DOHH2 (cell line): ENCODE measurements around the gene SLMAP.

ENCODE experiments used
- H3F3A ChIP-seq: fragments of 200-600 bp; sonication (generic), shearing (Covaris generic); 2 replicates; pipeline ENCODE4 v1.6.0; 2016; ENCODE audit warnings: antibody characterized with exemption, mild to moderate bottlenecking; ENCODE audit not compliant: control insufficient read depth, insufficient read depth
- H3K27ac ChIP-seq: fragments of 200-600 bp; sonication (generic); 2 replicates; pipeline ENCODE4 v1.5.1; 2014; ENCODE audit warnings: low read depth, mild to moderate bottlenecking, low read length, moderate library complexity
- H3K27me3 ChIP-seq: fragments of 200-600 bp; sonication (generic); 2 replicates; pipeline ENCODE4 v1.6.1; 2014; ENCODE audit warnings: mild to moderate bottlenecking, low read length, mixed read lengths; ENCODE audit not compliant: control insufficient read depth
- H3K36me3 ChIP-seq: fragments of 200-600 bp; sonication (generic); 2 replicates; pipeline ENCODE4 v1.6.1; 2014; ENCODE audit warnings: mild to moderate bottlenecking, low read length, moderate library complexity, mixed read lengths; ENCODE audit not compliant: control insufficient read depth
- H3K4me1 ChIP-seq: fragments of 200-600 bp; sonication (generic); 2 replicates; pipeline ENCODE4 v1.6.1; 2014; ENCODE audit warnings: mild to moderate bottlenecking, low read length, mixed read lengths; ENCODE audit not compliant: control insufficient read depth
- H3K4me2 ChIP-seq: fragments of 200-600 bp; sonication (generic); 2 replicates; pipeline ENCODE4 v1.6.0; 2014; ENCODE audit warnings: mild to moderate bottlenecking, low read length, moderate library complexity
- H3K4me3 ChIP-seq: fragments of 200-600 bp; sonication (generic); 2 replicates; pipeline ENCODE4 v1.5.1; 2014; ENCODE audit warnings: mild to moderate bottlenecking, low read length, mixed read lengths
- H3K79me2 ChIP-seq: fragments of 200-600 bp; sonication (generic); 2 replicates; pipeline ENCODE4 v1.6.1; 2014; ENCODE audit warnings: mild to moderate bottlenecking, low read length, mixed read lengths; ENCODE audit not compliant: control insufficient read depth
- H3K9me2 ChIP-seq: fragments of 200-600 bp; sonication (generic); replicated peaks from 2 replicates; pipeline ENCODE4 v1.6.1; 2014; ENCODE audit warnings: mild to moderate bottlenecking, low read length, mixed read lengths; ENCODE audit not compliant: control insufficient read depth
- H3K9me3 ChIP-seq: fragments of 200-600 bp; sonication (generic); 2 replicates; pipeline ENCODE4 v1.6.1; 2014; ENCODE audit warnings: antibody characterized with exemption, low read length, mixed read lengths; ENCODE audit not compliant: control insufficient read depth, insufficient read depth
- H4K20me1 ChIP-seq: fragments of 200-600 bp; sonication (generic); 2 replicates; pipeline ENCODE4 v1.6.0; 2014; ENCODE audit warnings: low read depth, mild to moderate bottlenecking, antibody characterized with exemption, low read length, moderate library complexity; ENCODE audit not compliant: control insufficient read depth, insufficient read depth
- EZH2phosphoT487 ChIP-seq: fragments of 200-600 bp; sonication (generic); IDR thresholded peaks from 2 replicates; pipeline ENCODE4 v1.6.1; 2017; ENCODE audit warnings: borderline replicate concordance, mild to moderate bottlenecking, antibody characterized with exemption, low read length, moderate library complexity, mixed read lengths
- TF ChIP-seq, protein P1 (sequence below): fragments of 200-600 bp; sonication (generic); IDR thresholded peaks from one replicate; pipeline ENCODE4 v1.5.1; 2014; ENCODE audit warnings: antibody characterized with exemption, mild to moderate bottlenecking, low read depth, low read length; ENCODE audit not compliant: poor library complexity, severe bottlenecking

Gene SLMAP

DNA sequence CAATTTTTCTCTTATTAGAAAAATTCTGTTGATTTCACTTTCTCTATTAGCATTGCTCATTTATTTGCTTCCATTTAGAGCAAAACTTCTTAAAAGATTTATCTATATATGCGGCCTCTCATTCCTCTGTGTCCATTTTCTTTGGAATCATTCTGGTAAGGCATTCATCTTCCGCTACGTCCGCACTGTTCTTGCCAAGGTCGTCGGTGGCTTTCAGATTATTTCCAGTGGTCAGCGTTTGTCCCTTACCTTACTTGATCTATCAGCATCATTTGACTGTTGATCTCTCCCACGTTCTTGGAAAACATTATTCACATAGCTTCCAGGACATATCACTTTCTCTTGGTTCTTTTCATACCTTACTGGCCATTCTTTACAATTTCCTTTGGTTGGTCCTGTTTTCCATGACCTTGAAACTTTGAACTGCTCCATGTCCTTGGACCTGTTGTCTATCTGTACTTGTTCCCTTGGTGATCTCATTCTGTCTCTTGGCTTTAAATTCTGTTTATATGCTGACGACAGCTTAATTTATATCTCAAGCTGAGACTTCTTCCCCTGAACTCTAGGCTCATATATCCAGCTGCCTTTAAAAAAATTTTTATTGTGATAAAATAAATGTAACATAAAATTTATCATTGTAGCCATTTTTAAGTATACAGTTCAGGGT, 54.5 kb downstream of the SLMAP start:
- no peaks in the 10 kb centered on the region for H3K9me2 ChIP-seq
- no peak for TF ChIP-seq EZH2phosphoT487
- TF ChIP-seq, protein P1, sequence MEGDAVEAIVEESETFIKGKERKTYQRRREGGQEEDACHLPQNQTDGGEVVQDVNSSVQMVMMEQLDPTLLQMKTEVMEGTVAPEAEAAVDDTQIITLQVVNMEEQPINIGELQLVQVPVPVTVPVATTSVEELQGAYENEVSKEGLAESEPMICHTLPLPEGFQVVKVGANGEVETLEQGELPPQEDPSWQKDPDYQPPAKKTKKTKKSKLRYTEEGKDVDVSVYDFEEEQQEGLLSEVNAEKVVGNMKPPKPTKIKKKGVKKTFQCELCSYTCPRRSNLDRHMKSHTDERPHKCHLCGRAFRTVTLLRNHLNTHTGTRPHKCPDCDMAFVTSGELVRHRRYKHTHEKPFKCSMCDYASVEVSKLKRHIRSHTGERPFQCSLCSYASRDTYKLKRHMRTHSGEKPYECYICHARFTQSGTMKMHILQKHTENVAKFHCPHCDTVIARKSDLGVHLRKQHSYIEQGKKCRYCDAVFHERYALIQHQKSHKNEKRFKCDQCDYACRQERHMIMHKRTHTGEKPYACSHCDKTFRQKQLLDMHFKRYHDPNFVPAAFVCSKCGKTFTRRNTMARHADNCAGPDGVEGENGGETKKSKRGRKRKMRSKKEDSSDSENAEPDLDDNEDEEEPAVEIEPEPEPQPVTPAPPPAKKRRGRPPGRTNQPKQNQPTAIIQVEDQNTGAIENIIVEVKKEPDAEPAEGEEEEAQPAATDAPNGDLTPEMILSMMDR = no peak
- H3K4me1 ChIP-seq = peaks cover 9% of the 10 kb centered on the region
- H3K9me3 ChIP-seq = no peaks in the 10 kb centered on the region; the same call in 1 of the 2 replicates
- H3K4me2 ChIP-seq = no peak overlapping the region
- H3K27me3 ChIP-seq = no peaks in the 10 kb centered on the region
- no peak overlapping the region for H3K27ac ChIP-seq
- H3F3A ChIP-seq = no peaks in the 10 kb centered on the region; the same call in 1 of the 2 replicates
- no peak overlapping the region for H3K4me3 ChIP-seq
- H3K79me2 ChIP-seq = peaks cover 85% of the 10 kb centered on the region
- no peaks in the 10 kb centered on the region for H3K36me3 ChIP-seq
- no peaks in the 10 kb centered on the region; the same call in 1 of the 2 replicates for H4K20me1 ChIP-seq

DNA sequence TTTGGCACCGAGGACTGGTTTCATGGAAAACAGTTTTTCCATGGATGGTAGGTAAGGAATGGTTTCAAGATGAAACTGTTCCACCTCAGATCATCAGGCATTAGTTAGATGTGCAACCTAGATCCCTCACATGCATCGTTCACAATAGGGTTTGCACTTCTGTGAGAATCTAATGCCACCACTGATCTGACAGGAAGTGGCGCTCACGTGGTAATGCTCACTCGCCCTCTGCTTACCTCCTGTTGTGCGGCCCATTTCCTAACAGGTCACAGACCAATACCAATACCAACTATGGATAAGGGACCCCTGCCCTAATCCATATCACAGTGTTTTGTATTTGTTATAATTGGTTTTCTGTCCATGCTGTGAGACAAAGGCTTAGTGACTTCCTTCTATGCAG, 58.9 kb downstream of the SLMAP start:
- no peaks in the 10 kb centered on the region for H3K36me3 ChIP-seq
- no peaks in the 10 kb centered on the region for H3K27me3 ChIP-seq
- H3K27ac ChIP-seq = no peak overlapping the region
- TF ChIP-seq, protein P1 = no peak
- TF ChIP-seq EZH2phosphoT487 = no peak
- H3K4me1 ChIP-seq = peaks cover 9% of the 10 kb centered on the region
- H3K4me3 ChIP-seq = no peak overlapping the region
- no peaks in the 10 kb centered on the region; the same call in 1 of the 2 replicates for H3K9me3 ChIP-seq
- H3F3A ChIP-seq = no peaks in the 10 kb centered on the region; the same call in 1 of the 2 replicates
- H3K4me2 ChIP-seq = peak overlapping the region; percentile 22
- no peaks in the 10 kb centered on the region for H3K9me2 ChIP-seq
- H4K20me1 ChIP-seq = no peaks in the 10 kb centered on the region; the same call in 1 of the 2 replicates
- peaks cover 78% of the 10 kb centered on the region for H3K79me2 ChIP-seq

DNA sequence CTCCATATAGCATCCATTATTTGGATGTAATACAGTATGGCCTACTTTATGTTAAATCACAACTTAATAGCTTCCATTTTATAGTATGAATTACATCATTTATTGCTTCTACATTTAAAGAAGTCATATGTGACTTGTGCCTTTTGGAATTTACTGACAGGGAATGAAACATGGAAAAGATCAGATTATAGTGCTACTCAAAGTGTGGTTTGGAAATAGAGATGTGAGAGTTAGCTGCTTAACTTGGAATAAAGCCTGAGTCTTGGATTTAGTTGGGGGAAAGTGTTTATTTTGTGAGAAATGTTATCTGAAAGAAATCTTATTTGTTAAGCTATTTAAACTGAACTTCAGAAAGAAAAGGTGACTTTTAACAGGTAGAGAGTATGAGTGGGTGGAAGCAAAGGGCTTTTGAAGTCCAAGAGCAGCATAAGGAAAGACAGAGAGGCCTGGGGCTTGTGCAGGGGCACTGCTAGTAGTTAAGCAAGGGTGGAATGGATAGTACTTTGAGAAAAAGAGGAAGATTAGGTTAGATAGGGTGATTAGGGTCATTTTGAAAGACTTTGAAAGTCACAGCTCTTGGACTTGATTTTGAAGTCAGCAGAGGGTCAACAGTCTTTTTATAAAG, 60.5 kb downstream of the SLMAP start:
- H3K36me3 ChIP-seq = no peaks in the 10 kb centered on the region
- no peak for TF ChIP-seq EZH2phosphoT487
- TF ChIP-seq, protein P1 = no peak
- no peak overlapping the region for H3K4me3 ChIP-seq
- H3K9me3 ChIP-seq = no peaks in the 10 kb centered on the region; the same call in 1 of the 2 replicates
- peaks cover 9% of the 10 kb centered on the region for H3K4me1 ChIP-seq
- no peaks in the 10 kb centered on the region for H3K27me3 ChIP-seq
- no peak overlapping the region for H3K27ac ChIP-seq
- H3K9me2 ChIP-seq = no peaks in the 10 kb centered on the region
- H3F3A ChIP-seq = no peaks in the 10 kb centered on the region; the same call in 1 of the 2 replicates
- H3K4me2 ChIP-seq = no peak overlapping the region
- H3K79me2 ChIP-seq = peaks cover 75% of the 10 kb centered on the region
- no peaks in the 10 kb centered on the region; the same call in 1 of the 2 replicates for H4K20me1 ChIP-seq
